Mesothelial cell of epicardium (in vitro differentiated cells): ENCODE data around the gene CACNA2D2. TPM values are rescaled to one million over a fixed set of nuclear protein-coding genes. Genes with fewer than 3 reads are reported as not detected.

Source experiments
- DNase-seq, 2 experiments: peaks; one replicate each; pipeline ENCODE4 v3.0.0; 2021; ENCODE audit warnings: low spot score in 2 of 2; ENCODE audit not compliant: unreplicated experiment in 2 of 2
- H3K27ac Mint-ChIP-seq: 2 replicates; pipeline ENCODE4 v1.8.0; 2021; ENCODE audit warnings: mixed read lengths
- H3K27me3 Mint-ChIP-seq: 2 replicates; pipeline ENCODE4 v1.8.0; 2021; ENCODE audit warnings: low read depth, mixed read lengths
- H3K36me3 Mint-ChIP-seq: 2 replicates; pipeline ENCODE4 v1.8.0; 2021; ENCODE audit warnings: mixed read lengths
- H3K4me1 Mint-ChIP-seq: 2 replicates; pipeline ENCODE4 v1.8.0; 2021; ENCODE audit warnings: mixed read lengths
- H3K4me3 Mint-ChIP-seq: 2 replicates; pipeline ENCODE4 v1.8.0; 2021; ENCODE audit warnings: mild to moderate bottlenecking, moderate library complexity, mixed read lengths
- H3K9me3 Mint-ChIP-seq: 2 replicates; pipeline ENCODE4 v1.8.0; 2021; ENCODE audit warnings: mixed read lengths
- total RNA-seq: library from RNA; stranded (reverse); gene quantifications from 3 replicates; pipeline ENCODE4 v1.2.1, GENCODE V29; 2021
- TF ChIP-seq, protein P1 (sequence below): fragments of 200-600 bp; sonication (generic); IDR thresholded peaks from one replicate; pipeline ENCODE4 v1.5.0; 2021; ENCODE audit warnings: antibody characterized with exemption; ENCODE audit not compliant: unreplicated experiment

CACNA2D2 gene
- total RNA-seq, 1 donor from 2014 or later = 10.8 TPM

DNA sequence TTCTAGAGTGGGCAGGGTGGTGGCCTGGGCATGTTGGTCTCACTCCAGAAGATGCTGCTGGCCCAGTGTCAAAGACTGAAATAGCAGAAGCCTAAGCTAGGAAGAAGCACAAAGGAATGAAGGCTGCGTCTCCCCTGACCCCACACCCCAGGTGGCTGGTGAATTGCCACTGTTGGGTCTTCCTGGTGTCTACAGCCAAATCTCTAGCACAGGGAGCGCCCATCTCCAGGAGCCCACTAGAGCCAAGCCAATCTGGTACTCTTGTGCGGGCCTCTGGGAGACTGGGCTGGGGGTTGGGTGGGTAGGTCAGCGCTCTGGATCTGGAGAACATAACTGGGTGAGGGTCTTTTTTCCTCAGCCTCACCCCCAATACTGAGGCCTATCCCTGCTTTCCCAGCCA is 176.3 kb downstream of the CACNA2D2 start:
- peak overlapping the region; percentile 90 for H3K4me3 Mint-ChIP-seq
- H3K9me3 Mint-ChIP-seq = no peaks in the 10 kb centered on the region
- H3K36me3 Mint-ChIP-seq = peaks cover 5% of the 10 kb centered on the region
- peaks cover 28% of the 10 kb centered on the region for H3K4me1 Mint-ChIP-seq
- H3K27me3 Mint-ChIP-seq = no peaks in the 10 kb centered on the region
- DNase-seq = no peak
- TF ChIP-seq, protein P1, sequence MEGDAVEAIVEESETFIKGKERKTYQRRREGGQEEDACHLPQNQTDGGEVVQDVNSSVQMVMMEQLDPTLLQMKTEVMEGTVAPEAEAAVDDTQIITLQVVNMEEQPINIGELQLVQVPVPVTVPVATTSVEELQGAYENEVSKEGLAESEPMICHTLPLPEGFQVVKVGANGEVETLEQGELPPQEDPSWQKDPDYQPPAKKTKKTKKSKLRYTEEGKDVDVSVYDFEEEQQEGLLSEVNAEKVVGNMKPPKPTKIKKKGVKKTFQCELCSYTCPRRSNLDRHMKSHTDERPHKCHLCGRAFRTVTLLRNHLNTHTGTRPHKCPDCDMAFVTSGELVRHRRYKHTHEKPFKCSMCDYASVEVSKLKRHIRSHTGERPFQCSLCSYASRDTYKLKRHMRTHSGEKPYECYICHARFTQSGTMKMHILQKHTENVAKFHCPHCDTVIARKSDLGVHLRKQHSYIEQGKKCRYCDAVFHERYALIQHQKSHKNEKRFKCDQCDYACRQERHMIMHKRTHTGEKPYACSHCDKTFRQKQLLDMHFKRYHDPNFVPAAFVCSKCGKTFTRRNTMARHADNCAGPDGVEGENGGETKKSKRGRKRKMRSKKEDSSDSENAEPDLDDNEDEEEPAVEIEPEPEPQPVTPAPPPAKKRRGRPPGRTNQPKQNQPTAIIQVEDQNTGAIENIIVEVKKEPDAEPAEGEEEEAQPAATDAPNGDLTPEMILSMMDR = no peak
- H3K27ac Mint-ChIP-seq = no peak overlapping the region

DNA sequence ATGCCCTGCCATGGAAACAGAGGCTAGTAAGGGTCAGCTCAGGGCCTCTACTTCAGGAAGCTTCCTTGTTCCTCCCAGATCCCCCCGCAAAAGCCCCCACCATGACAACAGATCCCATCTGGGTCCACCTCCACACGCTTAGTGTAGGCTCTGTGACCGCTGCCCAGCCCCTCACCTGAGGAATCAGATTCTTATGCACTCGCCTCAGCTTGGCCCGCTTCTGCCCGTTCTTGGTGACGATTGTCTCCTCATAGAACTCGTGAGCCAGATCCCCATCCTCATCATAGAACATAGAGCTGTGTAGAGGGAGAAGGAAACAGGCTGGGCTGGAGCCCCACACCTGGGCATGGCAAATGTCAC is 177.3 kb downstream of the CACNA2D2 start:
- Mint-ChIP-seq H3K27me3 (no peaks in the 10 kb centered on the region), H3K9me3 (no peaks in the 10 kb centered on the region), H3K4me3 (peak overlapping the region; percentile 90), H3K4me1 (peaks cover 28% of the 10 kb centered on the region), H3K36me3 (peaks cover 5% of the 10 kb centered on the region), H3K27ac (no peak overlapping the region)
- DNase-seq = no peak
- TF ChIP-seq, protein P1 = no peak

DNA sequence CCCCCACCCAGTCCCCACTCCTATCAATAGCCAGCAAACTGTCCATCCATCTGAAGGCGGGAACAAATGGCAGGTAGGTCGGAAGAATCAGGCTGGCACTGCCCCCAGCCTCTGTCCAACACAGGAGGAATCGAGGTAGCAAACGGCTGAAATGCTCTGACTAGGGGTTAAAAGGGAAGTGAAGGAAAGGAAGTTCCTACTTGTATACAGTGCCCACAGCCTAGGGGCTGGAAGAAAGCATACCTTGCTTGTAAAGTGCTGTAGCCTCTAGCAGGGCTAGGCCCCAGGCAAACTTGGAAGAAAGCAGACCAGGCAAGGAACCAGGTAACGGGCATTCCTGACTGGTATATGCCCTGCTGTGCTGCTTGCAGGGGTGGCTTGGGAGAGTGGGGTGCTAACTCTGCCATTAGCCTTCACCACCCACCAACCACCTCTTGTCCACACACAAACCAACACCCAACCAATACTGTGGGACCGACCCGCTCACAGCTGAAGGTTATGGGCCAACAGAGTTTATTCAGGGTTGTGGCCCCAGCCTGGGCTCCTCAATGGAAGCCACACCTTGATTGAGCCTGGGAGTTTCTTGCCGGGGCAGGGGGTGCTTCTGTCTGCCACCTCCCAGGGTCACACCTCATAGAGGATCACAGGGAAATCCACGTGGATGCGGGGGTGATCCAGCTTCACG is 177.8 kb downstream of the CACNA2D2 start:
- TF ChIP-seq, protein P1 = no peak
- Mint-ChIP-seq H3K27me3 (no peaks in the 10 kb centered on the region), H3K4me3 (no peak overlapping the region), H3K27ac (no peak overlapping the region), H3K9me3 (no peaks in the 10 kb centered on the region), H3K4me1 (peaks cover 28% of the 10 kb centered on the region), H3K36me3 (peaks cover 4% of the 10 kb centered on the region)
- no peak for DNase-seq

- Mint-ChIP-seq H3K27ac (no peak overlapping the region), H3K27me3 (no peaks in the 10 kb centered on the region), H3K4me3 (no peak overlapping the region), H3K4me1 (peaks cover 33% of the 10 kb centered on the region), H3K9me3 (no peaks in the 10 kb centered on the region), H3K36me3 (no peaks in the 10 kb centered on the region)
- TF ChIP-seq, protein P1 = no peak
- no peak for DNase-seq
These were observed 178.3 kb downstream of the CACNA2D2 start for GRCh38 chr3:50325113-50325480.

DNA sequence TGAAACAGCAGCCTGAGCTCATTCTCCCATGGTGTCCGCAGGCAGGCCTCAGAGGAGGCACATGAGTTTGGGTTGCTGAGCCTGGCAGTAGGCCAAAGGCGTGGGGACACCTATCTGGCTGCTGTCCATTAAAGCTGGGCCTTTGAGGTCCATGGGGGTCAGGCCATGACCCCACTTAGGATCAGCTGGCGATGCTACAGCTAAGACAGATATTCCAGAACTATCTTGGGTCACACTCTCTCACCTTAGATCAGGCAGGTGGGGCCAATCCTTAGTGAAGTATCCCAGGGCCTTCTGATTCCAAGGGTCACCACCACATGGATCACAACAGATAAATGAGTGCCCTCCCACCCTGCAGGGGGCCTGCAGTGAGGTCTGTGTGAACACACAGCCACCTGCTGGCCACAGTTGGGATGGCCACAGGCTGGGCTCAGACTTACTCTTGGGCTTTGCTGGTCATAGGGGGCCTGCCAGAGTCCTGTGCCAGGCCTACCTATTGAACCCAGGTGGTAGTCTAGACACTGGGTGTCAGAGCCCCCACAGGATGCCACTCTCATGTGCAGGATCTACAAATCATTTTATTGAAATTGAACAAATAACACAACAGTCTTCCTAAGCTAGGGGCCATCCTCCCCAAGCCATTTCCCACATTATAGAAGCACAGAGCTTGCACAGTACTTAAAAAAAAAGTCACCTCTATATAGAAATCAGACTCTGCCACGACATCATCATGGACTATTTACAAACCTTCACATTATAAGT is 178.9 kb downstream of the CACNA2D2 start:
- DNase-seq = peak in 1 of 2 experiments; percentile 76
- H3K4me1 Mint-ChIP-seq = peaks cover 38% of the 10 kb centered on the region
- H3K36me3 Mint-ChIP-seq = no peaks in the 10 kb centered on the region
- TF ChIP-seq, protein P1 = peak; percentile 83
- H3K27me3 Mint-ChIP-seq = no peaks in the 10 kb centered on the region
- no peaks in the 10 kb centered on the region for H3K9me3 Mint-ChIP-seq
- peak overlapping the region; percentile 14 for H3K4me3 Mint-ChIP-seq
- peak overlapping the region; percentile 40 for H3K27ac Mint-ChIP-seq
